CD4-positive, alpha-beta memory T cell (primary cell): ENCODE data around the gene SFR1. TPM values are rescaled to one million over a fixed set of nuclear protein-coding genes. Genes with fewer than 3 reads are reported as not detected.

Source experiments
- CTCF ChIA-PET: fragments of 350-600 bp; sonication (Branson Sonifier 250); formaldehyde crosslinking; loops from one replicate; lab custom pipeline; 2021; ENCODE audit warnings: inconsistent platforms; ENCODE audit not compliant: partially characterized antibody; lab: Charles Lee
- POLR2A ChIA-PET: fragments of 350-600 bp; sonication (Branson Sonifier 250); formaldehyde crosslinking; loops from one replicate; lab custom pipeline; 2021; ENCODE audit not compliant: partially characterized antibody; lab: Charles Lee
- DNase-seq, 5 donors: peaks; one replicate each; pipeline versions ENCODE4 v3.0.0 to v3.0.0-alpha.2; 2020 to 2022; ENCODE audit warnings: mixed read lengths in 1 of 5
- H3K27ac ChIP-seq: one replicate; pipeline ENCODE4 v1.7.0; 2013; ENCODE audit warnings: low read depth, low read length
- H3K27me3 ChIP-seq: 2 replicates; pipeline ENCODE4 v1.7.0; 2013; ENCODE audit warnings: mild to moderate bottlenecking, low read length, moderate library complexity; ENCODE audit not compliant: insufficient read depth
- H3K36me3 ChIP-seq: 2 replicates; pipeline ENCODE4 v1.7.0; 2013; ENCODE audit warnings: mild to moderate bottlenecking, low read length, moderate library complexity; ENCODE audit not compliant: insufficient read depth
- H3K4me1 ChIP-seq: 2 replicates; pipeline ENCODE4 v1.7.0; 2013; ENCODE audit warnings: mild to moderate bottlenecking, low read length, moderate library complexity; ENCODE audit not compliant: insufficient read depth
- H3K4me3 ChIP-seq, 2 donors: one replicate each; pipeline ENCODE4 v1.7.0; 2013; ENCODE audit warnings: low read length in 2 of 2, mild to moderate bottlenecking in 1 of 2
- H3K9me3 ChIP-seq, 2 donors: one replicate each; pipeline ENCODE4 v1.7.0; 2013; ENCODE audit warnings: low read length in 2 of 2, control low read depth in 1 of 2; ENCODE audit not compliant: control insufficient read depth in 1 of 2
- H3K27ac Mint-ChIP-seq, 7 donors: one replicate each; pipeline ENCODE4 v1.8.0; 2020 to 2021; ENCODE audit warnings: mixed read lengths in 7 of 7, mild to moderate bottlenecking in 6 of 7, inconsistent platforms in 3 of 7, moderate library complexity in 3 of 7
- H3K27me3 Mint-ChIP-seq, 2 donors: one replicate each; pipeline ENCODE4 v1.8.0; 2020 to 2021; ENCODE audit warnings: mixed read lengths in 2 of 2
- H3K36me3 Mint-ChIP-seq, 2 donors: one replicate each; pipeline ENCODE4 v1.8.0; 2020 to 2021; ENCODE audit warnings: mixed read lengths in 2 of 2, inconsistent platforms in 1 of 2, mild to moderate bottlenecking in 1 of 2
- H3K4me1 Mint-ChIP-seq, 4 donors: one replicate each; pipeline ENCODE4 v1.8.0; 2020 to 2021; ENCODE audit warnings: mixed read lengths in 4 of 4, mild to moderate bottlenecking in 1 of 4
- H3K4me3 Mint-ChIP-seq, 8 donors: one replicate each; pipeline ENCODE4 v1.8.0; 2020 to 2021; ENCODE audit warnings: mixed read lengths in 8 of 8, mild to moderate bottlenecking in 7 of 8, moderate library complexity in 6 of 8, inconsistent platforms in 3 of 8
- H3K9me3 Mint-ChIP-seq, 8 donors: one replicate each; pipeline ENCODE4 v1.8.0; 2020 to 2021; ENCODE audit warnings: mixed read lengths in 8 of 8, mild to moderate bottlenecking in 5 of 8, inconsistent platforms in 3 of 8, moderate library complexity in 1 of 8
- intact Hi-C: fragments of 100-400 bp; cut with micrococcal nuclease; formaldehyde crosslinking; loops from one replicate; pipeline ENCODE4 v1.15.1; 2023
- polyA plus RNA-seq, 2 donors: library from polyadenylated mRNA; unstranded; fragments of 300-500 nt; fragmentation: Illumina TruSeq; gene quantifications; one replicate each; pipeline ENCODE4 v1.2.3, GENCODE V29; 2021
- total RNA-seq, 2 experiments: library from RNA; stranded (reverse); gene quantifications; one replicate each; pipeline ENCODE4 v1.2.3, GENCODE V29; 2021

Gene SFR1
- total and polyA plus RNA-seq, 4 experiments from 2014 or later = 10.0 to 15.8 (median 12.3) TPM

- no peaks in the 10 kb centered on the region for H3K36me3 ChIP-seq
- no peak overlapping the region for H3K27ac ChIP-seq
- no peak for DNase-seq
- no peaks in the 10 kb centered on the region for H3K9me3 ChIP-seq
- H3K27me3 ChIP-seq = no peaks in the 10 kb centered on the region
- ChIA-PET CTCF (interaction anchor here (1.7 kb wide), 1 partner anchor 17 kb away, joined by 9 read pairs; the partner anchor contains the start of gene SFR1), POLR2A (interaction anchor here (2.5 kb wide), 1 partner anchor 18 kb away, joined by 8 read pairs; the partner anchor contains the start of gene SFR1)
- Mint-ChIP-seq H3K27me3 (peaks cover 2 to 5% of the 10 kb centered on the region in 2 donors), H3K27ac (no peak overlapping the region), H3K4me1 (peaks cover 0 to 1% (median 0%) of the 10 kb centered on the region in 4 donors), H3K9me3 (no peaks in the 10 kb centered on the region), H3K4me3 (no peak overlapping the region), H3K36me3 (no peaks in the 10 kb centered on the region)
- intact Hi-C loops = no loop called here
- no peaks in the 10 kb centered on the region for H3K4me1 ChIP-seq
- no peak overlapping the region for H3K4me3 ChIP-seq
These were observed 18.0 kb upstream of the SFR1 start for GRCh38 chr10:104103956-104104355.

GRCh38 chr10:104104418-104104817 lies 17.6 kb upstream of the SFR1 start:
- H3K9me3 Mint-ChIP-seq = no peaks in the 10 kb centered on the region
- Histone ChIP-seq H3K36me3 (no peaks in the 10 kb centered on the region), H3K27me3 (no peaks in the 10 kb centered on the region), H3K4me1 (no peaks in the 10 kb centered on the region), H3K9me3 (no peaks in the 10 kb centered on the region), H3K27ac (no peak overlapping the region), H3K4me3 (no peak overlapping the region)
- H3K4me1 Mint-ChIP-seq = peaks cover 0 to 1% (median 0%) of the 10 kb centered on the region in 4 donors
- peaks cover 2 to 3% of the 10 kb centered on the region in 2 donors for H3K27me3 Mint-ChIP-seq
- H3K4me3 Mint-ChIP-seq = no peak overlapping the region
- ChIA-PET CTCF (interaction anchor here (1.7 kb wide), 1 partner anchor 17 kb away, joined by 9 read pairs; the partner anchor contains the start of gene SFR1), POLR2A (interaction anchor here (2.5 kb wide), 1 partner anchor 17 kb away, joined by 8 read pairs; the partner anchor contains the start of gene SFR1)
- intact Hi-C loops = no loop called here
- H3K36me3 Mint-ChIP-seq = no peaks in the 10 kb centered on the region
- peak overlapping the region in 1 of 7 donors; percentile 2 for H3K27ac Mint-ChIP-seq
- DNase-seq = no peak

- no peak overlapping the region for H3K27ac Mint-ChIP-seq
- H3K9me3 ChIP-seq = no peaks in the 10 kb centered on the region
- no peak overlapping the region for H3K27ac ChIP-seq
- intact Hi-C loops = no loop called here
- CTCF ChIA-PET = interaction anchor here (1.7 kb wide), 1 partner anchor 17 kb away, joined by 9 read pairs; the partner anchor contains the start of gene SFR1
- H3K4me1 Mint-ChIP-seq = peaks cover 0 to 1% (median 0%) of the 10 kb centered on the region in 4 donors
- H3K4me3 ChIP-seq = no peak overlapping the region
- no peak for DNase-seq
- H3K4me3 Mint-ChIP-seq = no peak overlapping the region
- H3K36me3 Mint-ChIP-seq = no peaks in the 10 kb centered on the region
- no peaks in the 10 kb centered on the region for H3K9me3 Mint-ChIP-seq
- POLR2A ChIA-PET = interaction anchor here (1.0 kb wide), 1 partner anchor 16 kb away, joined by 4 read pairs; the partner anchor contains the start of gene SFR1
- H3K27me3 Mint-ChIP-seq = peaks cover 2 to 3% of the 10 kb centered on the region in 2 donors
- no peaks in the 10 kb centered on the region for H3K27me3 ChIP-seq
- H3K36me3 ChIP-seq = no peaks in the 10 kb centered on the region
- no peaks in the 10 kb centered on the region for H3K4me1 ChIP-seq
These were observed 17.0 kb upstream of the SFR1 start for GRCh38 chr10:104104926-104105325.

GRCh38 chr10:104109908-104110662 lies 11.9 kb upstream of the SFR1 start:
- H3K9me3 Mint-ChIP-seq = no peaks in the 10 kb centered on the region
- H3K4me3 Mint-ChIP-seq = no peak overlapping the region
- H3K36me3 ChIP-seq = no peaks in the 10 kb centered on the region
- no peaks in the 10 kb centered on the region for H3K36me3 Mint-ChIP-seq
- H3K27me3 Mint-ChIP-seq = peaks cover 2 to 7% of the 10 kb centered on the region in 2 donors
- H3K4me3 ChIP-seq = no peak overlapping the region
- DNase-seq = no peak
- no peak overlapping the region for H3K27ac ChIP-seq
- intact Hi-C loops = no loop called here
- ChIA-PET POLR2A (no interaction called here), CTCF (interaction anchor here (0.8 to 1.5 kb wide), 3 partner anchors 12 to 222 kb away, joined by 3 read pairs; partner anchors contain the start of gene SFR1)
- H3K9me3 ChIP-seq = no peaks in the 10 kb centered on the region
- H3K4me1 ChIP-seq = no peaks in the 10 kb centered on the region
- no peak overlapping the region for H3K27ac Mint-ChIP-seq
- H3K4me1 Mint-ChIP-seq = no peaks in the 10 kb centered on the region
- no peaks in the 10 kb centered on the region for H3K27me3 ChIP-seq

- Mint-ChIP-seq H3K36me3 (no peaks in the 10 kb centered on the region), H3K27ac (peak overlapping the region in 1 of 7 donors; percentile 30), H3K27me3 (peaks cover 6 to 7% of the 10 kb centered on the region in 2 donors), H3K4me1 (no peaks in the 10 kb centered on the region), H3K9me3 (no peaks in the 10 kb centered on the region), H3K4me3 (no peak overlapping the region)
- Histone ChIP-seq H3K9me3 (no peaks in the 10 kb centered on the region), H3K4me3 (no peak overlapping the region), H3K36me3 (no peaks in the 10 kb centered on the region), H3K4me1 (no peaks in the 10 kb centered on the region), H3K27me3 (no peaks in the 10 kb centered on the region), H3K27ac (no peak overlapping the region)
- ChIA-PET POLR2A (interaction anchor here (1.3 kb wide), 1 partner anchor 9 kb away, joined by 3 read pairs; the partner anchor contains the start of gene SFR1), CTCF (no interaction called here)
- intact Hi-C loops = no loop called here
- no peak for DNase-seq
These were observed 8.5 kb upstream of the SFR1 start for GRCh38 chr10:104113376-104113956.

- ChIA-PET POLR2A (interaction anchor here (0.6 kb wide), 1 partner anchor 210 kb away, joined by 4 read pairs; no protein-coding TSS in a partner anchor), CTCF (interaction anchor here (0.5 kb wide), 1 partner anchor 123 kb away, joined by 3 read pairs; no protein-coding TSS in a partner anchor)
- H3K36me3 Mint-ChIP-seq = peaks cover 0 to 19% of the 10 kb centered on the region in 2 donors
- no peaks in the 10 kb centered on the region for H3K9me3 Mint-ChIP-seq
- no peak overlapping the region for H3K4me3 Mint-ChIP-seq
- DNase-seq = no peak
- no peak overlapping the region for H3K4me3 ChIP-seq
- no peaks in the 10 kb centered on the region for H3K27me3 ChIP-seq
- H3K4me1 Mint-ChIP-seq = peaks cover 8 to 31% (median 12%) of the 10 kb centered on the region in 4 donors
- H3K4me1 ChIP-seq = peaks cover 16% of the 10 kb centered on the region
- H3K36me3 ChIP-seq = no peaks in the 10 kb centered on the region
- no peak overlapping the region for H3K27ac Mint-ChIP-seq
- intact Hi-C loops = no loop called here
- H3K9me3 ChIP-seq = no peaks in the 10 kb centered on the region
- H3K27ac ChIP-seq = no peak overlapping the region
- H3K27me3 Mint-ChIP-seq = peaks cover 0 to 4% of the 10 kb centered on the region in 2 donors
These were observed 4.1 kb upstream of the SFR1 start for GRCh38 chr10:104117839-104118323.
